Astrocyte of the spinal cord (primary cell): Measurements from ENCODE around the gene FAM83D.
"Not testable (repeated sequence)": the region's sequence is repeated elsewhere in the genome, so short reads cannot be mapped to it uniquely, and the experiment has no call there.

ENCODE experiments used
- DNase-seq: peaks from one replicate; pipeline ENCODE4 v3.0.0; 2011; ENCODE audit warnings: low read depth, low spot score
- H3K4me3 ChIP-seq: 2 replicates; pipeline ENCODE4 v1.5.1; 2011; ENCODE audit warnings: low read depth, mild to moderate bottlenecking, low read length, moderate library complexity
- in situ Hi-C: cut with HindIII; loops from 2 replicates; pipeline ENCODE4 v1.10.0; 2017; ENCODE audit warnings: low sequenced_read_pairs
- TF ChIP-seq, protein P1 (sequence below): IDR thresholded peaks from 2 replicates; pipeline ENCODE4 v1.5.1; 2012; ENCODE audit warnings: low read depth, mild to moderate bottlenecking, low read length, inconsistent platforms

FAM83D gene

GRCh38 chr20:38990728-38991127 is 64.5 kb downstream of the FAM83D start:
- no peak for DNase-seq
- in situ Hi-C loops: no loop called here
- no peak overlapping the region for H3K4me3 ChIP-seq
- TF ChIP-seq, protein P1, sequence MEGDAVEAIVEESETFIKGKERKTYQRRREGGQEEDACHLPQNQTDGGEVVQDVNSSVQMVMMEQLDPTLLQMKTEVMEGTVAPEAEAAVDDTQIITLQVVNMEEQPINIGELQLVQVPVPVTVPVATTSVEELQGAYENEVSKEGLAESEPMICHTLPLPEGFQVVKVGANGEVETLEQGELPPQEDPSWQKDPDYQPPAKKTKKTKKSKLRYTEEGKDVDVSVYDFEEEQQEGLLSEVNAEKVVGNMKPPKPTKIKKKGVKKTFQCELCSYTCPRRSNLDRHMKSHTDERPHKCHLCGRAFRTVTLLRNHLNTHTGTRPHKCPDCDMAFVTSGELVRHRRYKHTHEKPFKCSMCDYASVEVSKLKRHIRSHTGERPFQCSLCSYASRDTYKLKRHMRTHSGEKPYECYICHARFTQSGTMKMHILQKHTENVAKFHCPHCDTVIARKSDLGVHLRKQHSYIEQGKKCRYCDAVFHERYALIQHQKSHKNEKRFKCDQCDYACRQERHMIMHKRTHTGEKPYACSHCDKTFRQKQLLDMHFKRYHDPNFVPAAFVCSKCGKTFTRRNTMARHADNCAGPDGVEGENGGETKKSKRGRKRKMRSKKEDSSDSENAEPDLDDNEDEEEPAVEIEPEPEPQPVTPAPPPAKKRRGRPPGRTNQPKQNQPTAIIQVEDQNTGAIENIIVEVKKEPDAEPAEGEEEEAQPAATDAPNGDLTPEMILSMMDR: no peak

- DNase-seq: no peak
- no peak overlapping the region for H3K4me3 ChIP-seq
- TF ChIP-seq, protein P1: no peak
- in situ Hi-C loops: no loop called here
Measured at GRCh38 chr20:38991814-38992704, 65.8 kb downstream of the FAM83D start.

DNA sequence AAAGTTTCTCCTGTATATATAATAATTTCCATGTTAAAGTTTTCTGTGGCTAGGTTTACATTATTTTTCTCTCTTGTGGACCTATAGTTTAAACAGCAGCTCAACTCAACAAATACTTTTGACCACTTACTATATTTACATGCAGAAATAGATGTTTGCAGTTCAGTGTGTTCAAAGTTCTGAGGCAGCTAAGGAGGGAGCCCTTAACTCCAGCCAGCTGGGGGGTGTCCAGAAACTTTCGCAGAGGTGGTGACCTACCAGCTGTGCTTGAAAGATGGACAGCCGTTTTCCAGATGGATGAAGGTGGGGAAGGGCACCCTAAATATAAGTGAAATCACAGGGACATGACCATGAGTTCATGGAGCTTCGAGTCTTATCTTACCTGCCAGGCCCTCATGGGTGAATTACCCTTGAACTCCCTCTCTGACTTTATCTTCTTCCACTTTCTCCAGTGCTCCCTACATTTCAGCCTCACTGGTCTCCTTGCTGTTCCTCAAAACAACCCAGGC is 69.4 kb downstream of the FAM83D start:
- in situ Hi-C loops: no loop called here
- TF ChIP-seq, protein P1: no peak
- DNase-seq: no peak
- H3K4me3 ChIP-seq: no peak overlapping the region

DNA sequence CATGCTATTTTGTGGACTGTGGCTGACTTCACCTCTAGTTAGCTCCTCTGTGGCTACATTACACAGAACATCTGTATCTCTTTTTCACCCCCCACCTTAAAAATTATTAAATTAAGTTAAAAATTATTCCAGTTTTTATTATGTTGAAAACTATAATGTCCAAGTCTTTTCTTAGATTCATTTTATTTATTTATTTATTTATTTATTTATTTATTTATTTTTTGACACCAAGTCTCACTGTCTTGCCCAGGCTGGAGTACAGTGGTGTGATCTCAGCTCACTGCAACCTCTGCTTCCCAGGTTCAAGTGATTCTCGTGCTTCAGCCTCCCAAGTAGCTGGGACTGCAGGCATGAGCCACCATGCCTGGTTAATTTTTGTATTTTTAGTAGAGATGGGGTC is 70.6 kb downstream of the FAM83D start:
- DNase-seq, H3K4me3 ChIP-seq, in situ Hi-C loops: not testable (repeated sequence)

DNA sequence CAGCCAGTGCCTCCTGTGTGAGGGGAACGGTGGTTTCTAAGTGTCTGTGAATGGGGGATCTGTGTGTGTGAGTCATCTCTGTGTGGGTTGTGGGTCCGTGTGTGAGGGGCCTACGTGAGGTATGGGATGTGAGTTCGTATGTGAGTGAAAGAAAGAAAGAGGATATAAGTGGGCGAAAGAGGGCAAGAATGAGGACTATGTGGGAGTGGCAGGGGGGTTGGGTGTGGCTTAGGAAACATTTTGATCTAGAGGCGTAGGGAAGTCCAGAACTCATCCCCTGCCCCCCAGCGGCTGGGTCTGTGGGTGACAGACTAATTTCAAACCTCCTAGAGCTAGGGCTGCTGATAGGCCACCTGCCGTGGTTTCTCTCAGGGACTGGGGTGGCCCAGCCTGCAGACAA is 71.4 kb downstream of the FAM83D start:
- no peak for DNase-seq
- TF ChIP-seq, protein P1: no peak
- in situ Hi-C loops: no loop called here
- H3K4me3 ChIP-seq: no peak overlapping the region

- no peak for DNase-seq
- H3K4me3 ChIP-seq: no peak overlapping the region
- TF ChIP-seq, protein P1: no peak
- in situ Hi-C loops: no loop called here
Measured at GRCh38 chr20:38999217-38999616, 73.0 kb downstream of the FAM83D start.
